GM19328 (cell line): ENCODE results near the gene JAG1.
"Not testable (repeated sequence)": the region's sequence is repeated elsewhere in the genome, so short reads cannot be mapped to it uniquely, and the experiment has no call there.

ENCODE experiments used
- ATAC-seq: cut with Tn5 transposase; IDR thresholded peaks from one replicate; pipeline ENCODE4 v1.9.1; 2021; ENCODE audit warnings: mild to moderate bottlenecking, moderate library complexity; ENCODE audit not compliant: unreplicated experiment

Gene JAG1

DNA sequence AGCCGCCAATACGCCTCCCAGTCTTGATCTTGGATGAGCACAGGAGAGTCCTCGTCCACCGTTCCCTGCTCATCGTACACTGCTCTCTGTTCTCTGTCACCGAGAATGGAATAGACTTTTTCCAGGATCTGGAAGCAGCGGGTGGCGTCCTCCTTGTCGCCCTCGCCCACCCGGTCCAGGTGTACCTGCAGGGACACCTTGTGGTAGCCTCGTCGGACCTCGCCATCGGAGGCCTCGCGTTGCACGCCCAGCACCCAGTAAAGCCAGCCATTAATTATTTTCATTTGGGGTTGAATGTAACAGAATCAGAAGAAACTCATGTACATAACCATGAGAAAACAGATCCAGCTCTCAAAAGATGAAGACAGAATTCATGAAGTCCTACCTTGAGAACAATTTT lies 59.9 kb downstream of the JAG1 start:
- no peak for ATAC-seq

DNA sequence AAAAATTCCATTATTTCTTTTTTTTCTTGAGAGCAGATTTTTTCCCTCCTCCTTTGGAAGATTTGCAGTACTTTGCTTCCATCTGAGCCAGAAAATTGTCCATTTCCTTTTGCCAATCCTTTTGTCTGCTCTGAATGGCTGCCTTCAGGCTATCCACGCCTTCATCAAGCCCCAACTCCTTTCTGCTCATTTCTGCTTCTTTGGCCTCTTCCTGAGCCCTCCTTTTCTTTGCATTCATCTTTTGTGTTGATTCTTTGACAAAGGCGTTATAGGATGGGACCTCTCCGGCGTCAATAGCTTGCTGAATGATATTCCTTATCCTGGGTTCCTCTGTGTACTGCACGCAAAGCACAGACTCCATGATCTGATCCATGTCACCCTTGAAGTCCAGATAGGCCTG lies 60.4 kb downstream of the JAG1 start:
- not testable (repeated sequence) for ATAC-seq

DNA sequence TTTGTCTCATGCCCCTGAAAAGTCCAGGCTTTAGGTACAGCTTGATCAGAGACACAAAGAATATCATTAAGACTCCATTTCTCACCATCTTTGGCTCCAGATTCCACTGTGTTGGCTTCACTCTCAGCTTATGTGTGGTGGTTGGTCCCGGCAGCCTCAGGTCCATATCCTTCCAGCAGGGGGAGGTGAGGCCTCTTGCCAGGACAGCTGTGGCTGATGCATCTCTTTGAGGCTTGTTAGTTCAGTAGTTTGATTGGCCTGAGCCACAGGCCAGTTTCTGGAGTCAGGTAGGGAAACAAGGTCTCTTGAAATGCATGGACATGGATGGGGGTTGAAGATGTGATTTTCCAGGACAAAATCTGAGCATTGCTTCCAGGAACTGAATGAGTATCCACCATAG lies 62.4 kb downstream of the JAG1 start:
- ATAC-seq = no peak

DNA sequence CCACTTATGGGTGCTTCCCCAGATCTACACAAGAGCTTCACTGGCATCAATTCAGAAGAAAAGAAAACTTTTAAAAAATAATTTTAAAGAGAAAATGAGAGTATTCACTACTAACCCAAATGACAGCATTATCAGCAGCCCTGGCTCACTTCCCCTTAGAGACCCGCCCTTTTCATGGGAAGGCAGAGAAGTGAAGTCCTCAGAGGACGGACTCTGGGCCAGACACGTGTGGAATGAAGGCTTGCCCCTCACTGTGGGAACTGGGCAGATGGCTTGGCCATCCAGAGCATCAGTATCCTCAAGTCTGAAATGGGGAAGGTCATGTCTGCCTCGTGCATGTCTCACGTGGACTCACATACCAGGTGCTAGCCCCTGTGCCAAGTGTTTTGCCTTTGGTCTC lies 63.5 kb downstream of the JAG1 start:
- ATAC-seq = no peak

DNA sequence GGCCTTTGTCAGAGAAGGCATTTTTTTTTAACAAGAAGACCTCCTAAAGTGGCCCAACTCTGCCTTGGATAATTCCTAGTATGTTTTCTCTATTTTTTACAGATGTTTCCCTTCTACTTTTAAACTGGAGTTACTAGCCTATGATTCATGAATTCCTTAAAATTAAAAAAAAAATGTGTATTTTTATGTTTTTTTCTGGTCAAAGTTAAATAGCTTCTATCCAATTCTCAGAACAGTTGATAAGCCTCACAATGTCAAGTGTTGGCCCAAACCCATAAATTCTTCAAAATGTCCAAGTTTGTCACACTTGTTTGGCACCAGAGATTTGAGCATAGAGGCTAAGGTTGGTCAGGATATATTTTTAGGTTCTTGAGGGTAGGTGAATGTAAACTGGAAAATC lies 64.0 kb downstream of the JAG1 start:
- no peak for ATAC-seq

DNA sequence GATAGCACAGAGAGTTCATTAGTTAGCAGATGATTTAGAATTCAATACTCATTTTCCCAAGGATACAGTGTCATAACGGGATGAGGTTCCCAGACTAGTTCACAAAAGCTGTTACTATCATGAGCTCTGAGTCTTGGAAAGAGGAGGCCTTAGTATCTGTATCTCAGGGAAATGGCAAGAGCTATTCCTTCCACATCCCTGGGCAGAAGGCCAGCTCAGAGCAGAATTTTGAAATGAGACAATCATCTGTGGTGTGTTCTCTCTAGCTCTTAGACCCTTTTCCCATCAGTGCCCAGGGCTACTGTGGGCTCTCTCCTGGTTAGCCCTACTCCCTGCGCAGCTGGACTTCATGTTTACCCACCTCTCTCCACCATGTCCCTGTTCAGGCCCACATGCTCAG lies 64.5 kb downstream of the JAG1 start:
- ATAC-seq = no peak

DNA sequence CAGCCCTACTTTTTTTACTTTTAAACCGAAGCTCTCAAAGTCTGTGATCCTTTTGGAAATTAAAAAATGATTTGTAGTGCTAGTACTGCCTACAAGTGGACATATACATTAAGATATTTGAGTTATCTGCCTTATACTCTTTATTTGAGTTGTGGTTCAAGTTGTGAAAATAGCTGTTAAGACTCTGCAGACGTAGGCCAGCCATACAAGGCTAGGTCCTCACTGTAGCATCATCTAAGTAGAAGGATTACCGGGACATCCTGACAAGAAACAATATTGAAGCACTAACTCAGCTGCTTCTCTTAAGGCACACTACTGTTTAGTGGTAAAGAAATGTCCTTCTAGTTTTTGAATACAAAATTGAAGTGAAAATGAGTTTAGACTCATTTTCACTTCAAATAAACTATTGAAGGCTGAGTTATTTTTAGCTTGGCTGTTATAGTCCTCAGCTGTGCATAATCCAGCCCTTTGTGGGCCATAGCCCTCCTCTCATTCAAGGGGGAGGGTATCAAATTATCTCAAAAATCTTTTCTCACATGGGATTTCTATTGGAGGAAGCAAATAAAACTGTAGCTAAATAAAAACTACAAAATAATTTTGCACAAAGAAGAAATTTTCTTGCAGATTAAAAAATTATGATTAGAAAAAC lies 68.1 kb downstream of the JAG1 start:
- no peak for ATAC-seq

DNA sequence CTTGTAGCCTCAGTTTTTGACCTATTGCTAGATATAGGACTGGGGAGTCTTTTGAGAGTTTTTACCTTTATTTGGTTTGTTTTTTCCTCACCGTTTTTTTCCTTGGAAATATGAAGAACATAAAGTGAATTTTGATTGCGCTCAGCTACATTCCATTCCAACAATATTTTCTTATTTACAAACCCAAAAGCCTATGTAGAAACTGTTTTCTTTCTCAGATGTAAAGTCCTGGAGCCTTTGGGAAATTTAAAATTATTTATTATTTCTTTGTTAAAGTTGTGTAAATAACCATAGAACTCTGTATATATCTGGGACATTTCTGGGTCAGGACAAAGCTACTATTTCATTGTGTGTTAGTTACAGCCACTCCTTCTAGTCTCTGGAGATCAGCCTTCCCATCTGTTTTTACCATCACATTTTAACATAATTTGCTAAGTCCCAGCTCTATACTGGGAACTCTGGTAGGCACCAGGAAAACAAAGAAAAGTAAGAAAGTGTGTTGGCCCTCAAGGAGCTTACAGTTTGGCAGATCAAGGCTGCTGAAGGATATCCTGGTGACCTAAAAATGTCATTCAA lies 68.8 kb downstream of the JAG1 start:
- ATAC-seq = no peak

DNA sequence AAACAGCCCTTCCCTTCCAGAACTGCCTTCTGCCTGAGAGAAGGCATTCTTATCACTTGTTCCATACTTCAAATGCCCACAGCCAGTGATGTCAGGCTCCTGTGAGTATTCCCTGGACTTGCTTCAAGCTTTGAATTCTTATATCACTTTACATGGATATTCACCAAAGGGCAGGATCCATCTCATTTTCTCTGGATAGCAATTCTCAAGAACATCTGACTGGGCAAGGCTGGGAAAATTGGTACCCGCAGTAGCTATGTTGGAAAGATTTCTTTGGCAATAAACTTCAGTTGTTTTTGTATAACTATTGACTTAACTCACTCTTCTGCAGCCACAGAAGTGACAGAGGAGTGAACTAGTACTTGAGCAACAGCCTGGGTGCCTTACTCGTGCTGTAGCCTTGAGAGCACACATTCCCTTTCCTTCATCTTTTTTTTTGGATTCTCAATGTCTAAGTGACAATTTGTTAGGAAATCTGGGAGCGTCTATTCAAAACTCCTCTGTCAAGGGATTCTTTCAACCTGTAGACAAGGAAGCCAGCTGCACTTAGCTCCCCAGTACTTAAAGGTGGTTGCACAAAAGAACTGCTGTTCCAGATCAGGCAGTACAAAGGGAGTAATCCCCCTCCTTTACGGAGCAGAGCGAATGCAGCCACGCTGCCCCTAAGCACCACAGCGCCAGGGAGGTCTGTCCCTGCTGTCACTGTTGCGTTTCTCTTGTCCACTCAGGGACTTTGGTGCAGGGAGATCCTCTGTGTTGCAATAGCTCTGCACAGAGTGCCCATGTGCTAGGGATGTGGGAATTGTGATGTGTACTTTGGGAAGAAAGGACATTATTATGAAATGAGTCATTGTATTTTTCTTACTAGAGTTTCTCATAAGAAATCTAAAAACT lies 69.6 kb downstream of the JAG1 start:
- ATAC-seq = no peak

DNA sequence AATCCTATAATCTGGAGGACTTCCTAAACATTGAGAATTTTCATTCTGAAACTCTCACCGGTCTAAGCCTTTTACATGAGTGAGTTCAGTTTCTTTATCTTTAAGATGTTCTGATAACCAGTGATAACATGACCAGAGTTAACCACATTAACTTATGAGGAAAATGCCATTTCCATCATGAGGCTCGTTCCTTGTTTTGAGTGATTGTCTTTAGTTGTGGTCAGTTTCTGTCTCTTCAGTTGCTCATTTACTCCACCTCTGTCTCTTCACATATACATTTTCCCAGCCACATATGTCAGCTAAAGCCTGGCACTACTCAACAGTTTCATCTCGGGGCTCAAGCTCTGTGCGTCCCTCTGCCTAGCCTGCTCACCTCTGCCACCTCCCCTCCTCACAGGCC lies 70.4 kb downstream of the JAG1 start:
- ATAC-seq = no peak

DNA sequence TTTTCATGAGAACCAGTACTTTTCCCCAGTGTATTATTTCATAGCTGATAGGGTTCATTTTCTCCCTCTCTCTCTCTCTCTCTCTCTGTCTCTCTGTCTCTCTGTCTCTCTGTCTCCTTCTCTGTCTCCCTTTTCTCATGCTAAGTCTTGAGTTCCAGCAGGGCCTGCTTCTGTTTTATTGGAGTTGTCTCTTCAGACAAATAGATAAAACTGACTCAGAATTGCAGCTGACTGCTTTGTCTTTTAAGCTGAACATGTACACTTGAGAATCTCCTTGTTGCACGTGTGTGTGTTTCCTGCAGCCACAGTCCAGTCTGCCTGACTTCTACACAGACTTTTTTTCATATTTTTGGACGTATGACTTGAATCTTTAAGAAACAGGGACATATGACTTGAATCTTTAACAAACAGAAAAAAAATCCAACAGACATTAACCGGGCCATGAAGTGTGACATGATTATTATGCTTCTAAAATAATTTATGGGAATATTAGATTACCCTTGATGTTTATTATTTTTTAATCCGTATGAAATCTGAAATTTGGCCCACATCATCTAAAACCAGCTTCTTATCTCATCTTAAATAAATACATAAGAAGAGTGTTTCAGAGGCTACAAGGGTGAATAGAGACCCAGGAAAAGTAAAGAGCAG lies 71.5 kb downstream of the JAG1 start:
- no peak for ATAC-seq

DNA sequence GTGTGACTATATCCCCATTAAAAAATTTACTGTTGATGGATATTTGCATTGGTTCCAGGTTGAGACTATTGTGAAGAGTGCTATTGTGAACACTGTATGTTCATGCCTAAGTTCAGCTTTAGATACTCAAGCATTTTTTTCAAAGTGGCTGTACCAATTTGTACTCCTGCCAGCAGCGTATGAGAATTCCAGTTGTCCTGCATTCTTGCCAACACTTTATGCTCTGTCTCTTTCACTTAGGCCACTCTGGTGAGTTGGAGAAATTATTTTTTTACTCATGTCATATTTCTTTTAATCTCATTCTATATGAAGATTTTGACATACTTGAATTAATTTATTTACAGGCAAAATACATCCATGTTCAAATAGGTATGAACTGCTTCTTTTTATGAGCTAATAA lies 76.2 kb downstream of the JAG1 start:
- ATAC-seq = no peak

DNA sequence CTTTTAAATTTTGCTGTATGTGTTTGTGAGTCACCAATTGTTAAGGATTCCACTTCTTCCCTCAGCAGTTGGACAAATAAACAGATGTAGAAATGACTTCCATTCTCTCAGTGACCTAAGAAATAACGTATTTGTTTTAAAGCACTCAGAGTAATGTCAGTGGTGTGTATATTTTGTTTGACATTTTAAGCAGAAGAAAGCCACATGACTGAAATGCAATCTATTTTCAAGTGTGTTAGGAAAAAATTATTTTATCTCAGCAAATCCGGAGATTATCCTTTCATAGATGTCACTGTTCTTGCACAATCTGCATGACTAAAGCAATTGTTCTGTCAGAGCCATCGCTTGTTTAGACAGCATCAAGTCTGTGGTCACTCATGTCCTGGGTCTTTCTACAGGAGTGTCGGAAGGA lies 77.1 kb downstream of the JAG1 start:
- no peak for ATAC-seq

DNA sequence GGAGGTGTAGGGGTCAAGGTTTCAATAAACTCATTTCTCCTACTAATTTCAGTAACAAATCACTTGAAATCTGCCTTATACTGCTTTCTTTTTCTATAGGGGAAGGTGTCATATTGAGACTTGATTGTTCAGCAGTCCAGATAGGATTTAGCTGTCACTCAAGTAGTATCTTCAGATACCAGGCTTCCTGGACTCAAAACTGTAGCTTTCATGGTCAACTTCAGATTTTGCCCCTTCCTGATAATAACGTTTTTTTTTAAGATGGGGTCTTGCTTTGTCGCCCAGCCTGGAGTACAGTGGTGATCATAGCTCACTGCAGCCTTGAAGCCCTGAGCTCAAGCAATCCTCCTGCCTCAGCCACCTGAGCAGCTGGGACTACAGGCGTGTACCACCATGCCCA lies 77.8 kb downstream of the JAG1 start:
- no peak for ATAC-seq

DNA sequence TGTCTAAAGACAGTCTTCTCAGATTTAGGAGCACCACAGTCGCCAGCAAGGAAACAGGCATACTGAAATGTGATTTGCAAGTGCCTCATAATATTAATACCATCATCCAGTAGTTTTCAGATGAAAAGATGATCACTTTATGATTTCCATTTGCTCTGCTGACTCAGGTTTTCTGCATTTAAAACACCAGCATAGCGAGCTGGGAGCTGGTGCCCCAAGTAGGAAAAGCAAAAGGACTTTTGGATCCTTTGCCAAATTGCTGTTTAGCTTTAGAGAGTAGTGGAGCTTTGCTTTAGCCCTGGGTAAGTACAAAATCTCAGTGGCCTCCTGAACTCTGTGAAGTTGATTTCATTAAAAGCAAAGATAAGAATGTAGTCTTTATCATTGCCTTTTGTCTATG lies 78.5 kb downstream of the JAG1 start:
- no peak for ATAC-seq

DNA sequence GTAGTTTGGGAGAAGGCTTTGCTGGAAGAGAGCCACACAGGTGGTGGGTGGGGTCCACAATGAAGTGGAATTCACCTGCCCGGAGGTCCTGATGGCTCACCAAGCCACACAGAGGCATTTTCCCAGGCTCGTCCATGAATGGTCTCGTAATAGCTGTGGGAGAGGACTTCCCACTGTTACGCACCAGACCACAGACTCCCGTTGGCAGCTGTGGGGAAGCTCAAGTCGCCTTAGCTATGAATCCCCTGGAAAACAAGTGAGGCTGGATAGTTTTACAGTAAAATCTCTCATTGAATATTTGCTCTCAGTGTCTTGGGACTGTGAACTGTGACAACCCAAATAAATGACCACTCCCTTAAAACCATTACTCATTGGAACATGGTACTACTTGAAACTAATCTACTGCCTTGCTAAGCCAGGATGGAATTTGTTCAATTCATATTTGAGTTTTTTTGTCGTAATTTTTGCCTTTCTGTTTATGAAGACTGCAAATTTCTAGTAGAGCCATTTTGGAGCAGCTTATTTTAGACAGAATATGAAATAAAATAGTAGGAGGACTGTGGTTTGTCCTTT lies 79.4 kb downstream of the JAG1 start:
- ATAC-seq = no peak

DNA sequence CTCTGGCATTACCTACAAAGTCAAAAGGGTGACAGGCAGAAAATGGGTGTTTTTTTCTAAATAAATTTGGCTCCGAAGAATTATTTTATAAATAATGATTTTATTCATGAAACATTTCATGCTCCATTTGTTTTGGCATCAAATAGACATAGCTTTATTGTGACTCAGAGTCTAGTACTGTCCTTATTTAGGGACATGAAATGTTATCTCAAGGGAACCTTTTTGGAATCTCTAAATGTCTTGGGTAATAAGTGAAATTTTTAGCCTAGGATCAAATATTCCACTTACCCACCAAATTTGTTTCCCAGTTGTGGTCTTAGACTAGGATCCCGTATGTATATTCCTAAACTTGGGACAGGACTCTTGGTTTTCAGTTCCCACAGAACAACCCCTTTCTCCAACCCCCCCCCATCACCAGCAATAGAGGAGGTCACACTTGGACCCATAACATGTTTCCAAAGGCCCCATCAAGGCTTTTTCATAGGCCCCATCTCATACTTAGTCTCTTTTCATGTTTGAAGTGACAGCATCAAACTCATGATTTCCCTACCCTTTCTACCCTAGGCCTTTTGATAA lies 81.8 kb downstream of the JAG1 start:
- ATAC-seq = no peak

DNA sequence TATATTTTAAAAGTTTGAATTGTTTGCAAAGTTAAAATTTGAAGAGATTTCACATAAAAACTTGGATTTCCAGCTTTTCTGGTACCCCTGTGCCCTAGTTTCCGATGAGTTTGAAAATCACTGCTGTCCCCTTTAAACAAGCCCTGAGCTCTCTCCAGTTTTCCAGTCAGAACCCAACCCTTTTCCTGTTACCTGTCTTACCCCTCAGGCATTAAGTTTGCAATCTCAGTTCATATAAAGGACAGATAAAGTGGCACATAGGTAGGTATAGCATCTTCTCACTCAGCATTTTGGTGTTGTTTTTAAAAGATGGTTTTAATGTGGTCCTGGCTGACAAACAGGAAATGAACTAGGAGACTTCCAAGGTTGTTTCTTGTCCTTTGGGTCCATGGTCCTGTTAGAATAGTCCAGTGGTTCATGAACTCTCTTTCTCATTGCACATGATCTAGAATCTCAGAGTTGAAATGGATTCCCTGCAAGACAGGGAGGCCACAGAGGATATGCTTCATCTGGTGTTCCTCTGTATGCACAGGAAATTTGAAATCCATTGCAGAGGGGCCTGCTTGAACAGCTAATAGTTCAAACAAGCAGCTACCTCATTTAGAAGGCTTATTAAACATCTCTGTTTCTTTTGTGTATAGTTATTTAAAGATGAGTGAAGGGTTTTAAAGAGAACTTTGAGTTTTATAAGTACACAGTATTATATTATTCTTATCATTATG lies 82.7 kb downstream of the JAG1 start:
- ATAC-seq = no peak

DNA sequence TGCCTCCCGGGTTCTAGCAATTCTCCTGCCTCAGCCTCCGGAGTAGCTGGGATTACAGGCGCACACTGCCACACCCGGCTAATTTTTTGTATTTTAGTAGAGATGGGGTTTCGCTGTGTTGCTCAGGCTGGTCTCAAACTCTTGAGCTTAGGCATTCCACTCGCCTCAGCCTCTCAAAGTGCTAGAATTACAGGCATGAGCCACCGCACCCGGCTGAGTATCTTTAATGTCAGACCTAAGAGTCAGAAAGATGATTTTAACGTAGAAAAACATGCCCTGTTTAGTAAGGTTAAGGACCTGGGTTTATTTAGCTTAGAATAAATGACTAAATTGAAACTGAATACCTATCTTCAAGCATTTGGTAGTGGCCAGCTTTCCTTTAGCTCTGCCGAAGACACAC lies 83.4 kb downstream of the JAG1 start:
- not testable (repeated sequence) for ATAC-seq
